Skeletal muscle tissue (tissue), 4 donors: Measurements from ENCODE around the gene MAMDC2. TPM values are rescaled to one million over a fixed set of nuclear protein-coding genes. Genes with fewer than 3 reads are reported as not detected.

Experiments
- H3K27ac ChIP-seq: one replicate; pipeline ENCODE4 v1.7.0; 2013; ENCODE audit warnings: mild to moderate bottlenecking, low read depth, low read length, inconsistent platforms
- H3K27me3 ChIP-seq, 3 donors: one replicate each; pipeline ENCODE4 v1.7.0; 2013; ENCODE audit warnings: low read length in 3 of 3; ENCODE audit not compliant: control insufficient read depth in 3 of 3, insufficient read depth in 3 of 3
- H3K36me3 ChIP-seq, 3 donors: one replicate each; pipeline ENCODE4 v1.7.0; 2013; ENCODE audit warnings: low read length in 3 of 3; ENCODE audit not compliant: control insufficient read depth in 3 of 3, insufficient read depth in 3 of 3
- H3K4me1 ChIP-seq, 3 donors: one replicate each; pipeline ENCODE4 v1.7.0; 2013; ENCODE audit warnings: low read length in 3 of 3, mild to moderate bottlenecking in 3 of 3; ENCODE audit not compliant: control insufficient read depth in 3 of 3, insufficient read depth in 3 of 3
- H3K4me3 ChIP-seq, 3 donors: one replicate each; pipeline ENCODE4 v1.7.0; 2013; ENCODE audit warnings: low read length in 3 of 3
- H3K9ac ChIP-seq, 3 donors: one replicate each; pipeline ENCODE4 v1.7.0; 2013; ENCODE audit warnings: low read length in 3 of 3, mild to moderate bottlenecking in 3 of 3, moderate library complexity in 2 of 3, low read depth in 1 of 3
- H3K9me3 ChIP-seq, 3 donors: one replicate each; pipeline ENCODE4 v1.7.0; 2013; ENCODE audit warnings: low read length in 3 of 3; ENCODE audit not compliant: control insufficient read depth in 3 of 3
- total RNA-seq: library from RNA; depleted of rRNA; stranded (reverse); fragments of >200 nt; gene quantifications from one replicate; pipeline ENCODE4 v1.2.3, GENCODE V29; 2014
- donor health status: Osteomylitis.

Gene MAMDC2
- total RNA-seq, 1 donor from 2014 or later, result 11.0 TPM

DNA sequence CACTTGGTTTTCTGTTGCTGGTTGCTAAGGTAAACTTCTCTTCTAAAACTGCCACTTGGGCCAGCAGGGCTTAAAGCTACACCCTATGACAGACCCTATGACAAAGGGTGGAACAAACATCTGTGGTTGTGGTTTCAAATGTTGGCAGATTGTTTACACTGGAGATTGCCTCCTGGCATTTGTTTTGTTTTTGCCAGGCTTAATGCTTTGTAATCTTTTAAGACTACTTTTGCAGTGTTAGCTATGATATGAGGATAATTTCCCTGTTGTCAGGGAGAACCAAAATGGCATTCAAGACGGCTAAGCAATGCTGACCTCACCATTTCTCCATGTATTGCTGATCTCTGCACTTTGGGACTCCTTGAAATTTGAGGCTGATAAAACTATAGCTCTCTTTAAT lies 50.3 kb downstream of the MAMDC2 start:
- H3K4me1 ChIP-seq, result no peaks in the 10 kb centered on the region
- H3K27me3 ChIP-seq, result no peaks in the 10 kb centered on the region
- no peaks in the 10 kb centered on the region for H3K9me3 ChIP-seq
- H3K9ac ChIP-seq, result no peak overlapping the region
- no peak overlapping the region for H3K4me3 ChIP-seq
- no peaks in the 10 kb centered on the region for H3K36me3 ChIP-seq
- no peak overlapping the region for H3K27ac ChIP-seq

DNA sequence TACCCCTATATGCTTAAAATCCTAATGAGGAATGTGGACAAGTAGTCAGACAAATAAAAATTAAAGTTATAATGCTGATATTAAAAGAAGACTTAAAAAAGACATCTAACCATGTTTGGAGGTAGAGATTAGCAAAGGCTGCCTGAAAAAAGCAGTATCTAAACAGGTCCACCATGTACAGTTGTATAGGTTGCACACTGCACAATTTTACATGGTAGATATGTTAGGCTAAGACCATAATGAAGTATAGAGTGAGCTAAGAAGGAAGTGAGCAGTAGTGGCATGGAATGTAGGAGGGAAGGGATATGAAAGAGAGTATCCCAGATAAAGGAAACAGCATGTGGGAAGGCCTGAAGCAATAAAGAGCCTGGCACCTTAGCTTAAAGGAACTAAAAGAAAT lies 51.1 kb downstream of the MAMDC2 start:
- Histone ChIP-seq H3K4me3 (no peak overlapping the region), H3K9me3 (no peaks in the 10 kb centered on the region), H3K27ac (no peak overlapping the region), H3K9ac (no peak overlapping the region), H3K27me3 (no peaks in the 10 kb centered on the region), H3K36me3 (no peaks in the 10 kb centered on the region), H3K4me1 (no peaks in the 10 kb centered on the region)

DNA sequence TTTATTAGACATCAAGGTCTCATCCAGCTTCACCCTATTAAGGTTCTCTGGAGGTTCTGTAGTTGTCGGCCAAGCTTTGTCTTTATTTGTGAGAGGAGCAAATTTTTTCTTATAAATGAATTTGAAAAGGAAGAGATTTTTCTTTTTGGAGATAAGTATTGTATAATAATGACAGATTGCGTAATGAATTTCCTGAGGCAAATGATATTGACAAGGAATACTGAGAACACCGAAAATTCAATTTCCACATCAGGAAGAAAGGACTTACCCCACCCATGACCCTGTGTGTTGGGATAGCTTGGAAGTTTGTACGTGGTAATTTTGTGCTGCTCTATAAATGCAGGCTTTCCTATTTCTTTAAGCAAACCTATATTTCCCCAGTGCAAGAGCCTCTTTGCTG lies 53.5 kb downstream of the MAMDC2 start:
- H3K4me3 ChIP-seq, result no peak overlapping the region
- H3K27me3 ChIP-seq, result no peaks in the 10 kb centered on the region
- H3K27ac ChIP-seq, result no peak overlapping the region
- no peaks in the 10 kb centered on the region for H3K36me3 ChIP-seq
- H3K9me3 ChIP-seq, result no peaks in the 10 kb centered on the region
- no peak overlapping the region for H3K9ac ChIP-seq
- no peaks in the 10 kb centered on the region for H3K4me1 ChIP-seq

DNA sequence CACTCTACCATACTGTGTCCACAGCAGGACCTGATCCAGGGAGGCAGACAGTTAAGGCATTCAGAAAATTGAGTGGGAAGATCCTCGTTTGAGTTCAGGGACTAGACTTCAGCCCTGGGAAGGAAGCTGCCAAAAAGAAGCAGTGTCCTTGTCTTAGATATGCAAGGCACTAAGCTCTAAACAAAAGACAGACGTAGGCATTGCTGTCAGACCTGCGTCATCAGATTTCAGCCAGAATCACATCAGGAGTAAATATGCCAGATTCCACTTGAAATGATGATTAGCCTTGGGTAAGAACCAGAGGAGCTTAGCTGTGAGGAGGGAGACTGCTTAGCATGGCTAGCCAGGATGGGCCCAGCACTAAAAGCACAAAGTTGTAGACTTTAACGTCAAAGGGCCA lies 56.7 kb downstream of the MAMDC2 start:
- Histone ChIP-seq H3K4me3 (no peak overlapping the region), H3K27me3 (no peaks in the 10 kb centered on the region), H3K9ac (no peak overlapping the region), H3K9me3 (no peaks in the 10 kb centered on the region), H3K27ac (no peak overlapping the region), H3K36me3 (no peaks in the 10 kb centered on the region), H3K4me1 (no peaks in the 10 kb centered on the region)

DNA sequence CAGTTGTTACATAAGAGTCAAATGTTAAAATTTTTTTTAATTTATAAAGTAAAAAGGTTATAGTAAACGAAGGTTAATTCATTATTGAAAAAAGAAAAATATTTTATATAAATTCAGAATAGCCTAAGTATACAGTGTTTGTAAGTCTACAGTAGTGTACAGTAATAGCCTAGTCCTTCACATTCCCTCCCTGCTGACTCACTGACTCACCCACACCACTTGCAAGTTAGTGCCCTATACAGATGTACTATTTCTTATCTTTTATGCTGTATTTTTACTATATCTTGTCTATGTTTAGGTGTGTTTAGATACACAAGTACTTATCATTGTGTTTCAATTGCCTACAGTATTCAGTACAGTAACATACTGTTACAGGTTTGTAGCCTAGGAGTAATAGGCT lies 57.6 kb downstream of the MAMDC2 start:
- Histone ChIP-seq H3K9ac (no peak overlapping the region), H3K27me3 (no peaks in the 10 kb centered on the region), H3K27ac (no peak overlapping the region), H3K9me3 (no peaks in the 10 kb centered on the region), H3K4me1 (no peaks in the 10 kb centered on the region), H3K4me3 (no peak overlapping the region), H3K36me3 (no peaks in the 10 kb centered on the region)

DNA sequence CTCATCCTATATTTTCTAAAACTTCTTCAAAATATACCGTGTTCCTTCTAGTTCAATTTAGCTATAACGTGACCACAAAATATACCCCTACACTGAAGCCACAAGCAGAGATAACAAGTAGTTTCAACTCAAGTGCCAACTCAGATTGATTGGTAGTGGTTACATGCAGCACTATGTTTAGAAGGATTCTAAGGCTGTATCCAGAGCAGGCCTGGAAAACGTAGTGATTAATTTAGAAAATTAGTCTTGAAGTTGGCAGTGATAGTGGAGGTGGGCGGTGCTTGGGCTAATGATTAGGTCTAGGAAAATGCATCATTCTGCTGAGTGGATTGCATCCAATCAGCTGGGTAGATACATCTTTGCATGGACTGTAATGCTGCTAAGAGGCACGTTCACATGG lies 61.5 kb downstream of the MAMDC2 start:
- Histone ChIP-seq H3K27ac (no peak overlapping the region), H3K4me1 (no peaks in the 10 kb centered on the region), H3K36me3 (peaks cover 0 to 4% (median 0%) of the 10 kb centered on the region in 3 donors), H3K9ac (no peak overlapping the region), H3K27me3 (no peaks in the 10 kb centered on the region), H3K9me3 (no peaks in the 10 kb centered on the region), H3K4me3 (no peak overlapping the region)

DNA sequence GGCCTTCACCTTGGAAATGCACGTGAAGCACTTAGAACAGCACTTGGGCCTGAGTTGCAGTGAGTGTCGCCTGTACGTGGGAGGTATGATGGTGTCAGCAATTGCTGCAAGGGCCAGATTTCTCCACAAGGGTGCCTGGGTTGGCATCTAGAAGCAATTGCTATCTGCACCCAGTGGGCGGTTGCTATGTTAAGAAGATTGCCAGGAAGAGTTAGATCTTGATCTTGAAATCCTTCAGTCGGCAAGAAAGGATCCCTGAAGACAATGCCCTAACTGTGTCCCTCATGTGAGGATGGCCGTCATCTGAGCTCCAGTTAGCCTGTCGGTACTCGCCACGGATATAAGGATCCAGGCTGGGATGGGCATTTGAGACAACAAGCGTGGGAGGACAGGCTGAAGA lies 62.9 kb downstream of the MAMDC2 start:
- no peak overlapping the region for H3K27ac ChIP-seq
- no peak overlapping the region for H3K4me3 ChIP-seq
- H3K4me1 ChIP-seq, result peaks cover 0 to 4% (median 0%) of the 10 kb centered on the region in 3 donors
- H3K9me3 ChIP-seq, result no peaks in the 10 kb centered on the region
- no peaks in the 10 kb centered on the region for H3K27me3 ChIP-seq
- no peak overlapping the region for H3K9ac ChIP-seq
- peaks cover 0 to 4% (median 0%) of the 10 kb centered on the region in 3 donors for H3K36me3 ChIP-seq

DNA sequence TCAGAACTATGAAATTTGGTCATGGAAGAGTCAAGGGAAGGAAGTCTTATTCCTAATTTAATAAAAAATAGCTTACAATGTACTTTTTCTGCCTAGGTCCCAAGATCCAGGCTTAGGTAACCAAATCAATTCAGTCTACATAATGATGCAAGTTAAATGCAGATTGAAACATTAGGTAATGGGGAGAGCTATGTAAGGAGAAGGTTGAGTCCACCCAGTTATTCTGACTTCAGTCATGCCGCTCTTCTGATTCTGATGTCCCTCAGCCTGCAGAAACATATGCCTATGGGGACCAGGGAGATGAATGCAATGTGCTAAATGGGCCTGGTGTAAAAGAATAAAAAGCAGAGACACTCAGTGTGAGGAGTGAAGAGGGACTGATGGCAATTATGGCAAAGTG lies 63.9 kb downstream of the MAMDC2 start:
- H3K27me3 ChIP-seq, result no peaks in the 10 kb centered on the region
- H3K9me3 ChIP-seq, result no peaks in the 10 kb centered on the region
- H3K4me1 ChIP-seq, result peaks cover 0 to 4% (median 0%) of the 10 kb centered on the region in 3 donors
- no peak overlapping the region for H3K27ac ChIP-seq
- no peak overlapping the region for H3K9ac ChIP-seq
- peaks cover 0 to 5% (median 0%) of the 10 kb centered on the region in 3 donors for H3K36me3 ChIP-seq
- no peak overlapping the region for H3K4me3 ChIP-seq

DNA sequence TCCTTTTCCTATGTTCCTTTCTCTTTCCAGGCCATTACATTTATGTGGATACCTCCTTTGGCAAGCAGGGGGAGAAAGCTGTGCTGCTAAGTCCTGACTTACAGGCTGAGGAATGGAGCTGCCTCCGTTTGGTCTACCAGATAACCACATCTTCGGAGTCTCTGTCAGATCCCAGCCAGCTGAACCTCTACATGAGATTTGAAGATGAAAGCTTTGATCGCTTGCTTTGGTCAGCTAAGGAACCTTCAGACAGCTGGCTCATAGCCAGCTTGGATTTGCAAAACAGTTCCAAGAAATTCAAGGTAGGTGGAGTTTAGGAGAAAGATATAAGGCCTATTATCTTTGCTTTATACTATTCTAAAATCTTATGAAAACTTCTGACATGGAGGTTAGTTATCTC lies 64.5 kb downstream of the MAMDC2 start:
- H3K36me3 ChIP-seq, result peaks cover 0 to 6% (median 0%) of the 10 kb centered on the region in 3 donors
- H3K27ac ChIP-seq, result no peak overlapping the region
- no peak overlapping the region for H3K9ac ChIP-seq
- peaks cover 0 to 4% (median 0%) of the 10 kb centered on the region in 3 donors for H3K4me1 ChIP-seq
- no peaks in the 10 kb centered on the region for H3K9me3 ChIP-seq
- H3K4me3 ChIP-seq, result no peak overlapping the region
- H3K27me3 ChIP-seq, result no peaks in the 10 kb centered on the region

DNA sequence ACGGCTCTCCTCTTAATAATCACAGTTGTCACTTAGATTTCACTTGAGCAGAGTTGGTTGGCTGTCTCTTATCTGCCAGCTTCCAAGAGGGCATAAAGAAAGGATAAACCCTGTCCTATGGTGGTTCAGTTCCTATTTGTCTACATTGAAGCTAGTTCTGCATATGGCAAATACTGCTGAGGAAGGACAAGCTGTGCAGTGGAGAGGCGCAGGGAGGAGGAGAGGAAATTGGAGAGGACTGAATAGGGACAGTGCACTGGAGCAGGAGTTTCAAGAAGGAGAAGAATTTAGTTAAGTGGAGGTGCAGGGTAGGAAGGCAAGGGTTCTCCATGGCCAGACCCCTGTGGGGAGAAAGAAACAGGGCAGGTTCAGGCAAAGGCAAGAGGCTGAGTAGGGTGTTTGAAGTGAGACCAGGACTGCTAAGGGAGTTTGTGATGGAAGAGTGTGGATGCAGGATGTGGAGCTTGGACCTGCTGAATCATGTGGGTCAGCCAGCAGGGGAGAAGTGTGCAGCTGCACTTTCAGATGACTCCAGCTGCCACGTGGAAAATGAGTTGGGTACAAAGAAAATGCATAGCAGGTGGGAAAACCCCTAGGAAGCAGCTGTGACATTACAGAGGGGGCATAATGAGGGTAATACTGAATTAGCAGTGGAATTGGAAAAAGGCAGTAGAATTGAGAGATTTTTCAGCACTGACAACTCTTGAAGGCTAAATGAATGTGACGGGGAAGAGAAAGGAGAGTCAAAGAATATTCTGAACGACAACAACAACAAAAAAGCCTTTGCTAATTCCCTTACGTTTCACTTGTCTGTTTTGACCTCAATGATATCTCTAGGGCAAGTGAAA lies 66.8 kb downstream of the MAMDC2 start:
- Histone ChIP-seq H3K4me1 (peaks cover 0 to 4% (median 0%) of the 10 kb centered on the region in 3 donors), H3K4me3 (no peak overlapping the region), H3K9ac (no peak overlapping the region), H3K27ac (no peak overlapping the region), H3K9me3 (no peaks in the 10 kb centered on the region), H3K27me3 (no peaks in the 10 kb centered on the region), H3K36me3 (peaks cover 0 to 6% (median 2%) of the 10 kb centered on the region in 3 donors)
